Activated gamma-delta T cell (primary cell): ENCODE measurements around the gene CD226.
"Not testable (repeated sequence)": the region's sequence is repeated elsewhere in the genome, so short reads cannot be mapped to it uniquely, and the experiment has no call there.

Experiments used
- DNase-seq: peaks from one replicate; lab custom pipeline; 2025; lab: John Stamatoyannopoulos, UW

The CD226 gene

GRCh38 chr18:69956665-69957620, 9.3 kb upstream of the CD226 start:
- DNase-seq, result no peak

GRCh38 chr18:69956057-69956456, 8.4 kb upstream of the CD226 start:
- DNase-seq, result no peak

GRCh38 chr18:69954719-69955480, 7.2 kb upstream of the CD226 start:
- DNase-seq, result no peak

GRCh38 chr18:69953191-69953590, 5.5 kb upstream of the CD226 start:
- no peak for DNase-seq

- no peak for DNase-seq
These were observed 3.5 kb upstream of the CD226 start for GRCh38 chr18:69951182-69951581.

GRCh38 chr18:69949538-69949936, 1.9 kb upstream of the CD226 start:
- no peak for DNase-seq

GRCh38 chr18:69948919-69949537, 1.4 kb upstream of the CD226 start:
- DNase-seq, result no peak

- no peak for DNase-seq
These were observed 583 bp upstream of the CD226 start for GRCh38 chr18:69948256-69948655.

GRCh38 chr18:69946608-69947155, 991 bp downstream of the CD226 start:
- no peak for DNase-seq

- no peak for DNase-seq
These were observed 2.2 kb downstream of the CD226 start for GRCh38 chr18:69945220-69946114.

GRCh38 chr18:69944436-69944835, 3.2 kb downstream of the CD226 start:
- no peak for DNase-seq

- no peak for DNase-seq
These were observed 4.7 kb downstream of the CD226 start for GRCh38 chr18:69943021-69943420.

GRCh38 chr18:69941183-69941582, 6.5 kb downstream of the CD226 start:
- DNase-seq, result no peak

- DNase-seq, result not testable (repeated sequence)
These were observed 7.9 kb downstream of the CD226 start for GRCh38 chr18:69939812-69940211.

GRCh38 chr18:69936191-69936558, 11.5 kb downstream of the CD226 start:
- no peak for DNase-seq

GRCh38 chr18:69935319-69936190, 12.1 kb downstream of the CD226 start:
- DNase-seq, result peak; percentile 29

GRCh38 chr18:69934601-69935265, 12.9 kb downstream of the CD226 start:
- no peak for DNase-seq

- DNase-seq, result no peak
These were observed 18.5 kb downstream of the CD226 start for GRCh38 chr18:69929041-69929774.

- no peak for DNase-seq
These were observed 31.3 kb downstream of the CD226 start for GRCh38 chr18:69916412-69916811.
